ENCODE results near the gene PHOSPHO2.

DNA sequence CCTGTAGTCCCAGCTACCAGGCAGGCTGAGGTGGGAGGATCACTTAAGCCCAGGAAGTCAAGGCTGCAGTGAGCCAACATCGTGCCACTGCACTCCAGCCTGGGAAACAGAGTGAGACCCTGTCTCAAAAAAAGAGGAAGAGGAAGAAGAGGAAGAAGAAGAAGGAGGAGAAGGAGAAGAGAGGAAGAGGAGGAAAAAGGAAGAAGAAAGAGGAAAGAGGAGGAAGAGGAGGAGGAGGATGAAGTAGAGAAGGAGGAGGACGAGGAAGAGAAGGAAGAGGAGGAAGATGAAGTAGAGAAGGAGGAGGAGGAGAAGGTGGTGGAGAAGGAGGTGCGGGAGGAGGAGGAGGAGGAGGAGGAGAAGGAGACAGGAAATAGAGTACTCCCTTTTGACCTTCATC, 38.1 kb upstream of the PHOSPHO2 start:
- TF ChIP-seq, protein P1, sequence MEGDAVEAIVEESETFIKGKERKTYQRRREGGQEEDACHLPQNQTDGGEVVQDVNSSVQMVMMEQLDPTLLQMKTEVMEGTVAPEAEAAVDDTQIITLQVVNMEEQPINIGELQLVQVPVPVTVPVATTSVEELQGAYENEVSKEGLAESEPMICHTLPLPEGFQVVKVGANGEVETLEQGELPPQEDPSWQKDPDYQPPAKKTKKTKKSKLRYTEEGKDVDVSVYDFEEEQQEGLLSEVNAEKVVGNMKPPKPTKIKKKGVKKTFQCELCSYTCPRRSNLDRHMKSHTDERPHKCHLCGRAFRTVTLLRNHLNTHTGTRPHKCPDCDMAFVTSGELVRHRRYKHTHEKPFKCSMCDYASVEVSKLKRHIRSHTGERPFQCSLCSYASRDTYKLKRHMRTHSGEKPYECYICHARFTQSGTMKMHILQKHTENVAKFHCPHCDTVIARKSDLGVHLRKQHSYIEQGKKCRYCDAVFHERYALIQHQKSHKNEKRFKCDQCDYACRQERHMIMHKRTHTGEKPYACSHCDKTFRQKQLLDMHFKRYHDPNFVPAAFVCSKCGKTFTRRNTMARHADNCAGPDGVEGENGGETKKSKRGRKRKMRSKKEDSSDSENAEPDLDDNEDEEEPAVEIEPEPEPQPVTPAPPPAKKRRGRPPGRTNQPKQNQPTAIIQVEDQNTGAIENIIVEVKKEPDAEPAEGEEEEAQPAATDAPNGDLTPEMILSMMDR (IDR thresholded peaks at IDR 0.05), result no peak
- no peak for TF ChIP-seq EZH2phosphoT487 (IDR thresholded peaks at IDR 0.05)
- TF ChIP-seq EZH2 (IDR thresholded peaks at IDR 0.05), result no peak

All from neural progenitor cell (in vitro differentiated cells).